ENCODE data around the gene ZMYND8. TPM values are rescaled to one million over a fixed set of nuclear protein-coding genes. Genes with fewer than 3 reads are reported as not detected.

The ZMYND8 gene
- total RNA-seq, 6 experiments from 2014 or later, result 27.8 to 38.3 (median 34.8) TPM

GRCh38 chr20:47215653-47216397 lies 140.7 kb downstream of the ZMYND8 start:
- Mint-ChIP-seq H3K4me1 (ENCODE audit: low read depth) (peaks cover 7% of the 10 kb centered on the region), H3K9me3 (no peaks in the 10 kb centered on the region)
- no peak for TF ChIP-seq CTCF (IDR thresholded peaks at IDR 0.05)

GRCh38 chr20:47213966-47214365 lies 142.5 kb downstream of the ZMYND8 start:
- DNase-seq, result no peak
- no peaks in the 10 kb centered on the region for H3K9me3 Mint-ChIP-seq
- TF ChIP-seq CTCF (IDR thresholded peaks at IDR 0.05), result no peak

More at GRCh38 chr20:47215653-47216397, 140.7 kb downstream of the ZMYND8 start:
- Mint-ChIP-seq H3K4me3 (no peak overlapping the region), H3K27me3 (ENCODE audit: insufficient read depth) (no peaks in the 10 kb centered on the region), H3K36me3 (ENCODE audit: low read depth) (peaks cover 26% of the 10 kb centered on the region), H3K27ac (no peak overlapping the region)
- no peak for DNase-seq

GRCh38 chr20:47212606-47213207 lies 143.8 kb downstream of the ZMYND8 start:
- Mint-ChIP-seq H3K4me3 (no peak overlapping the region), H3K36me3 (ENCODE audit: low read depth) (peaks cover 20% of the 10 kb centered on the region), H3K27ac (no peak overlapping the region), H3K9me3 (no peaks in the 10 kb centered on the region), H3K4me1 (ENCODE audit: low read depth) (peaks cover 7% of the 10 kb centered on the region), H3K27me3 (ENCODE audit: insufficient read depth) (no peaks in the 10 kb centered on the region; the same call in 1 of the 2 replicates)
- TF ChIP-seq CTCF (IDR thresholded peaks at IDR 0.05), result no peak
- no peak for DNase-seq

More at GRCh38 chr20:47213966-47214365, 142.5 kb downstream of the ZMYND8 start:
- no peak overlapping the region for H3K4me3 Mint-ChIP-seq
- H3K27ac Mint-ChIP-seq, result no peak overlapping the region
- H3K36me3 Mint-ChIP-seq (ENCODE audit: low read depth), result peaks cover 26% of the 10 kb centered on the region
- no peaks in the 10 kb centered on the region for H3K27me3 Mint-ChIP-seq (ENCODE audit: insufficient read depth)
- peaks cover 7% of the 10 kb centered on the region for H3K4me1 Mint-ChIP-seq (ENCODE audit: low read depth)

GRCh38 chr20:47211036-47211435 lies 145.5 kb downstream of the ZMYND8 start:
- DNase-seq, result no peak
- Mint-ChIP-seq H3K9me3 (no peaks in the 10 kb centered on the region), H3K4me3 (no peak overlapping the region), H3K4me1 (ENCODE audit: low read depth) (peaks cover 8% of the 10 kb centered on the region), H3K36me3 (ENCODE audit: low read depth) (peaks cover 18% of the 10 kb centered on the region), H3K27me3 (ENCODE audit: insufficient read depth) (peaks cover 1% of the 10 kb centered on the region), H3K27ac (no peak overlapping the region)
- no peak for TF ChIP-seq CTCF (IDR thresholded peaks at IDR 0.05)

GRCh38 chr20:47210470-47210869 lies 146.0 kb downstream of the ZMYND8 start:
- Mint-ChIP-seq H3K4me3 (no peak overlapping the region), H3K27me3 (ENCODE audit: insufficient read depth) (peaks cover 1% of the 10 kb centered on the region), H3K27ac (no peak overlapping the region), H3K36me3 (ENCODE audit: low read depth) (peaks cover 13% of the 10 kb centered on the region; the same call in 1 of the 2 replicates), H3K9me3 (no peaks in the 10 kb centered on the region), H3K4me1 (ENCODE audit: low read depth) (peaks cover 8% of the 10 kb centered on the region)
- no peak for DNase-seq
- TF ChIP-seq CTCF (IDR thresholded peaks at IDR 0.05), result no peak
